Central memory CD4-positive, alpha-beta T cell (primary cell): ENCODE measurements around the gene SVEP1.
"Not testable (repeated sequence)": the region's sequence is repeated elsewhere in the genome, so short reads cannot be mapped to it uniquely, and the experiment has no call there.

ENCODE experiments used
- DNase-seq: peaks from one replicate; pipeline ENCODE4 v3.0.0; 2022

Gene SVEP1

GRCh38 chr9:110575945-110576344 is 3.6 kb downstream of the SVEP1 start:
- DNase-seq, result no peak

- DNase-seq, result no peak
Measured at GRCh38 chr9:110575169-110575568, 4.4 kb downstream of the SVEP1 start.

DNA sequence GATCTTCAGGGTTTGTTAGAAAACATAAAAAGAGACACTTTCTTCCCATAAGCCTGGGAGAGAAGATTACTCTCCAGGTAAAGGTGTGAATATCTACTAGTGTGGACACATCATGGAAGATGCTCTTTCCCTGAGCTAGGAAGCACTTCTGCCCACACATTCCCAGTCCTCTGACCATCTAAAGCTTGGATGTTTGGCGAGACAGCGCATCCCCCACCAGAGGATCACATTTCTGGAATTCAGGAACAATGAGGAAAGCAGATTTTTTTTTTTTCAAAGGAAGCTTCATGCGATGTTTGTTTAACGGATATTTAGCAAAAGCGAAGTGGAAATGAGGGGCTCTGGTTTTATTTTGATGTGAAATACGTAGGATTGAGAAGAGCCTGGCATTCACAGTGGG is 6.2 kb downstream of the SVEP1 start:
- DNase-seq, result no peak

- no peak for DNase-seq
Measured at GRCh38 chr9:110571801-110572483, 7.6 kb downstream of the SVEP1 start.

DNA sequence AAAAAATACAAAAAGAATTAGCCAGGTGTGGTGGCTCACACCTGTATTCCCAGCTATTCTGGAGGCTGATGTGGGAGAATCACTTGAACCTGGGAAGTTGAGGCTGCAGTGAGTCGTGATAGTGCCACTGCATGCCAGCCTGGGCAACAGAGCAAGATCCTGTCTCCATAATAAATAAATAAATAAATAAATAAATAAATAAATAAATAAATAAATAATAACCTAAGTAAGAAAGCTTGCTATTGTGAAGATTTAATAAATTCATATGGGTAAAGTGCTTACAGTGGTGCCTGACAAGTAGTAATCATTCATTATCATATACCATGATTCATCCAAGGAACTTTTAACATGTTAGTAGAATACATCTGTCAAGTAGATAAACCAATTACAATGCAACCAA is 13.4 kb downstream of the SVEP1 start:
- DNase-seq, result no peak

- DNase-seq, result no peak
Measured at GRCh38 chr9:110561826-110562225, 17.7 kb downstream of the SVEP1 start.

DNA sequence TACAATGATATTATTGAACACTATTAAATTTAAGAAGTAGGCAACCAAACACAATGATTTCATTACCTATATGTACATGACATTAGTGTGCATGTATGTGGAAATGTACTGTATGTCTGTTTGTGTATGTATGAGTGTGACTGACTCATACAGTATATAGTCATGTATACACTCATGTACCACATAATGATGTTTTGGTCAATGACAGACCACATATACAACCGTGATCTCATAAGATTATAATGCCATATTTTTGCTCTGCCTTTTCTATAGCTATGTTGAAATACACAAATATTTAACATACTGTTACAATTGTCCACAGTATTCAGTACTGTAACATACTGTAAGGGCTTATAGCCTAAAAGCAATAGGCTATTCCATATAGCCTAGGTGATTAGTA is 19.7 kb downstream of the SVEP1 start:
- DNase-seq, result no peak

GRCh38 chr9:110555551-110556331 is 23.8 kb downstream of the SVEP1 start:
- DNase-seq, result no peak

DNA sequence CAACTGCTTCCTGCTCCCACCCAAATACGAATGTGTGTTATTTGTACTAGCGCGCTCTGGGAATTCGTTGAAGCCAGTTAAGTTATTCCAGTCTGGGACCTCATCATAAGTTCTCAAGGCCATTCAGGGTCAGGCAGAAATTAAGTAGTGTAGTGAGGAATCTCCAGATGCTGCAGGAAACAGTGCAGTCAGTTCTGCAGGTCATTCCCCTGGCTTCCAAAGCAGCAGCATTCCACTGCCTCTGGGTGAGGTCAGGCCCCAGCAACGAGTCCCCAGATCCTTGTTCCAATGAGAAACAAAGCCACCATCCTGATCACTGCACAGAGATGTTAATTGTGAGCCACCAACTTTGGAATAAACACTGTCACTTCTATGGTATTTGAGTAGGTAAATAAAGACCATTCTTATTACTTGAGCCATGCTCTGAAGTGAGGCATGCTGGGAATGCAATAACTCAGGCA is 33.1 kb downstream of the SVEP1 start:
- DNase-seq, result no peak

- no peak for DNase-seq
Measured at GRCh38 chr9:110545705-110546104, 33.8 kb downstream of the SVEP1 start.

- no peak for DNase-seq
Measured at GRCh38 chr9:110543631-110544051, 35.9 kb downstream of the SVEP1 start.

- no peak for DNase-seq
Measured at GRCh38 chr9:110541950-110542349, 37.6 kb downstream of the SVEP1 start.

DNA sequence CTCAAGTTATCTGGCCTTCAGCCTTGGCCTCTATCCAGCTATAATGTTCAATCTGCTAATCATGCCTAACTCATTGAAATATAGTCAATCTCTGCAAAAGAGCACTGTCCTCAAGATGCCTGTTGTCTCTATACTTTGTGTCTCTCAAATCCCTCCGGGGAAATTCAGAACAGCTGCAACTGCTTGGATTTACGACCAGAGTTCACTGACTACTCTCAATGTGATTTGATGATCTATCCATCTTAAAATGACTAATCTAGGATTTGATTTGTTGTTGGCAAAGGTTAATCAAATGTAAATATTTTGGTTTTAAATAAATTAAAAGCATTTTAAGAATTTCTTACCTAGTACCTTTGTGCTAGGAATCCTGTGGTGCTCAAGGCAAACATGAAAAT is 40.9 kb downstream of the SVEP1 start:
- DNase-seq, result no peak

GRCh38 chr9:110537841-110538646 is 41.5 kb downstream of the SVEP1 start:
- DNase-seq, result no peak

- no peak for DNase-seq
Measured at GRCh38 chr9:110536822-110537221, 42.7 kb downstream of the SVEP1 start.

GRCh38 chr9:110534162-110534561 is 45.4 kb downstream of the SVEP1 start:
- not testable (repeated sequence) for DNase-seq

GRCh38 chr9:110532908-110533665 is 46.5 kb downstream of the SVEP1 start:
- no peak for DNase-seq

GRCh38 chr9:110531776-110532175 is 47.8 kb downstream of the SVEP1 start:
- no peak for DNase-seq

- not testable (repeated sequence) for DNase-seq
Measured at GRCh38 chr9:110531241-110531640, 48.3 kb downstream of the SVEP1 start.

GRCh38 chr9:110528645-110529044 is 50.9 kb downstream of the SVEP1 start:
- DNase-seq, result no peak

DNA sequence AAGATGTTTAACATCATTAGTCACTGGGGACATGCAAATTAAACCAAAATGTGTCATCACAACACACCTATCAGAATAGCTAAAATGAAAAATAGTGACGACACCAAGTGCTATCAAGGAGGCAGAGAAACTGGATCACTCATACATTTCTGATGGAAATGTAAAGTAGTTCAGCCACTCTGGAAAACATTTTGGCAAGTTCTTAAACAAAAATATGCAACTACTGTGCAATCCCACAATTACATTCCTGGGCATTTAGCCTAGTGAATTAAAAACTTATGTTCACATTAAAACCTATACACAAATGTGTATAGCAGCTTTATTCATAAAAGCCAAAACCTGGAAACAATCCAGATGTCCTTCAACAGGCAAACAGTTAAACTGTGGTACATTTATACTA is 53.1 kb downstream of the SVEP1 start:
- no peak for DNase-seq

DNA sequence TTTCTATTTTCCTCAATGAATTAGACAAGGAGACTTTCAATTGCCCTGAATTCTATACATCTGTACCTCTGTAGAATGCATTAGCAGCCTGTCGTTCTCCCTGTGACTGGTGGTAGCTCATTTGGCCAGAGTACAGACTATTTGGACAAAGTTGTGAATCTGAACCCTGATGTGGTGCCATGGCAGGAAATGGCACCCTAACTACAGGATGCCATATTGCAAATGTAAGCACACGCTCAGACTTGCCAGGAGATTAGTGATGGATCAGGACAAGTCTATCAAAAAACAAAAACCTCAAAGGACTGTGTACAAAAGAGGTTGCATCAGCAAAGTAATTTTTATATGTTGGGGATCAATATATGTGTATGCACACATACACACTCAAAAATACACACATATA is 58.3 kb downstream of the SVEP1 start:
- no peak for DNase-seq
